Dedifferentiated amniotic fluid mesenchymal stem cell (primary cell): ENCODE measurements around the gene CRTAC1.
A peak's percentile ranks its signal among the peaks of the same experiment; 100 is the strongest.

Experiments
- DNase-seq: peaks from one replicate; pipeline ENCODE4 v3.0.0-alpha.2; 2016; ENCODE audit errors: extremely low spot score

Gene CRTAC1, protein sequence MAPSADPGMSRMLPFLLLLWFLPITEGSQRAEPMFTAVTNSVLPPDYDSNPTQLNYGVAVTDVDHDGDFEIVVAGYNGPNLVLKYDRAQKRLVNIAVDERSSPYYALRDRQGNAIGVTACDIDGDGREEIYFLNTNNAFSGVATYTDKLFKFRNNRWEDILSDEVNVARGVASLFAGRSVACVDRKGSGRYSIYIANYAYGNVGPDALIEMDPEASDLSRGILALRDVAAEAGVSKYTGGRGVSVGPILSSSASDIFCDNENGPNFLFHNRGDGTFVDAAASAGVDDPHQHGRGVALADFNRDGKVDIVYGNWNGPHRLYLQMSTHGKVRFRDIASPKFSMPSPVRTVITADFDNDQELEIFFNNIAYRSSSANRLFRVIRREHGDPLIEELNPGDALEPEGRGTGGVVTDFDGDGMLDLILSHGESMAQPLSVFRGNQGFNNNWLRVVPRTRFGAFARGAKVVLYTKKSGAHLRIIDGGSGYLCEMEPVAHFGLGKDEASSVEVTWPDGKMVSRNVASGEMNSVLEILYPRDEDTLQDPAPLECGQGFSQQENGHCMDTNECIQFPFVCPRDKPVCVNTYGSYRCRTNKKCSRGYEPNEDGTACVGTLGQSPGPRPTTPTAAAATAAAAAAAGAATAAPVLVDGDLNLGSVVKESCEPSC

DNA sequence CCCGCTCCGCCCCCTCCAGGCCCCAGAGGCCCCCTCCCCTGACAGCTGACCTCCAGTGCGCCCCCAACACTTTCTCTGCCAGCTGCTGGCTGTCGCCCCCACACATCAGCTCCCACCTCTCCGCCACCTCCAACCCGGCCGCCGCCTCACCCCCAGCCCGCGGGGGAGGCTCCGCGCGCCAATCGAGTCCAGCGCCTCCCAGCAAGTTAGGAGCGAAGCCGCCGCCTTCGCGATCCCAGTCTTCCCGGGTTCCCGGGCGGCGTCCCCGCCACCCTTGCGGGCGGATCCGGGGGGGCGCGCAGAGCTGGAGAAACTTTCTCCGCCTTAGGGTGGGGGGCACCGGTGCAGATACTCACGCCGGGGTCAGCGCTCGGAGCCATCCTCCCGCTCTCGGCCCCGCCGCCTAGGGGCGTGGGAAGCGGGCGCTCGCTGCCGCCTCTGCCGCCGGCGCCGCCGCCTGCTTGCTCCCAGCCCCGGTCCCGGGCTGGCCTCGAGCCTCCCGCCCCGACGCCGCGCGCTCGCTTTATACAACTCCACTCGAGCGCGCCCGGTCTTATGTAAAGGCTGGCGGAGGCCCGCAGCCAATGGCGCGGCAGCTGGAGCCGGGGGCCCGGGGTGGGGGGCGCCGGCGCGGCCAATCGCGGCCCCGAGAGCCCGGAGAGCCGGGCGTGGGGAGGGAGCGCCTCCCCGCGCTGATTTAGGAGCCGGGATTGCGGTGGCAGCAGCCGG, at the start of gene CRTAC1:
TSS of gene CRTAC1 (minus strand) at position 529 of the 729 bp plus-strand sequence. CDS start at position 380, 149 bp downstream.
- no peak for DNase-seq

DNA sequence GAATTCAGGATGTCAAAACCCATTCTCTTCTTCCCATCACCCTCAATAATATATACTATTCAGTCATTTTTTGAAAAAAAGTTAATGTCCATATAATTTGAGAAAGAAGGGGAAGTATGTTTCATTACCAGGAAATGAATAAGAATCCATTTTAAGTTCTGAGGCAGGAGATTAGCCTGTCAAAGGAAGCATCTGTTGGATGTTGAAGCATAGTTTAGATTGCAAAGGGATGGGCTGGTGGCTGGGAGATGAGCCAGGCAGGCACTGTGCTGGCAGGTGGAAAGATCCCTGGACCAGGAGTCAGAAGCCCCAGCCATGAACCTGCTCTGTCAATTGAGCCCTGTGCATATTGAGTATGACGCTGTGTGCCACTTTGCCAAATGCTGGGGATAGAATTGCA, 48.4 kb upstream of the CRTAC1 start:
- no peak for DNase-seq

DNA sequence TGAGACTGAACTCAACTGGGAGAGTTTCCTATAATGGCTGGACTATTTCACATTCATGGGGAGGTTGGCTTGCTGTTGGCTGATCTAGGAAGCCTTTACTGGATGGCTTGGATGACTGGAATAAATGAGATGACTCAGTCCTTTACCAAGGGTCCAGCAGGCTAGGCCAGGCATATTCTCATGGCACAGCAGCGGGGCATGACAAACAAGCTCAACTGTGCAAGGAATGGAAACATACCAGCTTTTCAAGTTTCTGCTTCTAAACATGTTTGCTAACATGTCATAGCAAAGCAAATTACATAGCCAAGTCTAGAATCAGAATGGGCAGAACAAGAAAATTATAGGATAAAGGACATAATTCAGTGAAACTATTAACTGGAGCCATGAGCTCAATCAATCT, 46.8 kb upstream of the CRTAC1 start:
- no peak for DNase-seq

DNA sequence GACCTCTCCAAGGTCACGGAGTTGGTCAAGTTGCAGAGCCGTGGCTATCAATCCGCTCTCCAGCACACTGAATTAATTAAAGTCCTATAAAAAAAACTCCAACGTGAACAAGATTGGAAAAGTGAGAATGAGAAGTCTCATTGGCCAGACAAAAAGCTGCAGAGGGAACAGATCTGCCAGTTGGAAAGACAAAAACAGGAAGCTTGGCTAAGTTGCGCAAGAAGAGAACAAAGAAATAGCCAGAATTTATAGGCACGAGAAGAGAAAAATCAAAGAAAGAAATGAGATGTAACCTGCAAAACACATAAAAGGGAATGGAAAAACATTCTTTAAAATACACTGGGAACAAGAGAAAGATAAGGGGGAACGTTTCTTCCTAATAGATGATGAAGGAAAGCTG, 45.7 kb upstream of the CRTAC1 start:
- no peak for DNase-seq

DNA sequence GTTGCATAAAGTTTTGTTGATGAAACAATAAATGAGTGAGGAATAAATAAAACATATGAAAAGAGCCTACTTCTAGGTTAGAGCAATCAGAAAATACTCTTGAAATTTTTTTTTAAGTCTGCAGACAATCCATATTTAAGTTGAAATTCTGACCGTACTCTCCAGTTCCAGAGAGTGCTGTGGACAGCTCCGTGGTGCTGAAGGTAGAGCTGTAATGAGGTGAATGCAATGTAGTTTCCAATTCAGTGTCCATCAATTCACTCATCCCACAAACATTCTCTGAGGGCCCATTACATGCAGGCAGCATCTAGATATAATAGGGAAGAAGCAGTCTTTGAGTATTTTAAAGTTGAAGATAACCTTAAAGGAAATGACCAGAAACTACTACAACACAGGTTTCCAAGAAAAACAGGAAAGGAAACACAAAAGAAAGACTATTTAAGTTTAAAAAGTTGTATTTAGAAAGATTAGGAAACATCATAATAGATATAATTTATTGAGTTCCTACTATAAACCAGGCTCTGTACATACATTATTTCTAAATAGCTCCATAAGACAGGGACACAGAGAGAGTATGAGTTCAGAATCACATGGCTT, 44.0 kb upstream of the CRTAC1 start:
- DNase-seq = no peak

DNA sequence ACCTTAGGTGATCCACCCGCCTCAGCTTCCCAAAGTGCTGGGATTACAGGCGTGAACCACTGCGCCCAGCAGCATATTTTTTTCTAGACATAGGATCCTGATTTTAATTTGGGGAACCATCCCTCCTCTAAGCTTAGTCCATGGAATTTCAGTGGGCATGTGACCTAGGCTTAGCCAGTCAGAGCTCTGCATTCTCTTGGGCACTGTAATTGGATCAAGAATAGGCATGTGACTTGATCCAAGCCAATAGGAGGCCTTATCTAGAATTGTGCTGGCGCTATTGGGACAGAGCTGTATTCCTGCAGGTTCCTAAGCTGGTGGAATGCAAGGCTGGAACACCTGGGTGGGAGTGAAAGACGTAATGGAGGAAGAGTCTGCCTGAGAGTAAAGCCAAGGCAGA, 36.7 kb upstream of the CRTAC1 start:
- no peak for DNase-seq

DNA sequence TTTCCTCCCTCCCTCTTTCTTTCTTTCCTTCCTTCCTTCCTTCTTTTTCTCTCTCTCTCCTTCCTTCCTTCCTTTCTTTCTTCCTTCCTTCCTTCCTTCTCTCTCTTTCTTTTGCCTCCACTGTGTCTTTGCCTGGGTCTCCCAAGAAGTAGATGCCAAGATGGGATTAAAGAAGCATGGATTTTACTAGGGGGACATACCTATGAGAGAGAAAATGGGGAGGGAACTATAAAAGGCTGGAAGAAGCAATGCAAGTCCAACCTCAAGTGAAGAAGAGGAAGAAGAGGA, 33.3 kb upstream of the CRTAC1 start:
- DNase-seq = no peak

DNA sequence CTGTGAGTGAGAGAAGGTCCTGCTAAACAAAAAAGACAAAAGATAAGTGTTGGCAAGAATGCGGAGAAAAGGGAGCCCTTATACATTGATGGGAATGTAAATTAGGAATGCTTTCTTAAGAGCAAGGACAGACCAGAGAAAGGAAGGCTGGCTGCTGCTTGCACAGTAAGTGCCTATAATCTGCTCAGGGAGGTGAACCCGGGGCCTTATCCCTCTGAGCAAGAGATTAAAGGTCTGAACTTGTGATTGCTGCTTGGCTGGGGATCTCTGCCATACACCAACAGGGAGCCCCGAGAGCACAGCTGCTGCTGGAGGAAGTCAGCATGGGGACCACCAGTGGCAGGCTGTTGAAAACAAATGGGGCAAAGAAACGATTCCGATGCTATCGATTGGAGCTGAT, 32.0 kb upstream of the CRTAC1 start:
- no peak for DNase-seq

DNA sequence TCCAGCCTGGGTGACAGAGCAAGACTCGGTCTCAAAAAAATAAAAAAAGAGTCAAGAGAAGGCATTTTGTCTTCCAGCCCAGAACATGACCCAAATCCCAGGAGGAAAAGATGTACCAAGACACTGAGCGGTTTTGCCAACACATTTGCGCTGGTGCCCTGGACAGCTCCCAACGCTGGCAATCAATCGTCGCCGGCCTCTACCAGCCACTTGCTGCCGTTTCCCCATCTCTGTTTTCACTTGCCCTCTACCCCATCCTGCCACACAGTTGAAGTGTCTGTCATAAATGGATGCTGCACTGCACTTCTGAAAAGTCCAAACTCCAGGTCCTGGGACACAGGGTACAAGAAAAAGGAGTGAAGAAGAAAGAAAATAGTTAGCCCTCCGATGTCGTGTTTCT, 29.7 kb upstream of the CRTAC1 start:
- DNase-seq = no peak

DNA sequence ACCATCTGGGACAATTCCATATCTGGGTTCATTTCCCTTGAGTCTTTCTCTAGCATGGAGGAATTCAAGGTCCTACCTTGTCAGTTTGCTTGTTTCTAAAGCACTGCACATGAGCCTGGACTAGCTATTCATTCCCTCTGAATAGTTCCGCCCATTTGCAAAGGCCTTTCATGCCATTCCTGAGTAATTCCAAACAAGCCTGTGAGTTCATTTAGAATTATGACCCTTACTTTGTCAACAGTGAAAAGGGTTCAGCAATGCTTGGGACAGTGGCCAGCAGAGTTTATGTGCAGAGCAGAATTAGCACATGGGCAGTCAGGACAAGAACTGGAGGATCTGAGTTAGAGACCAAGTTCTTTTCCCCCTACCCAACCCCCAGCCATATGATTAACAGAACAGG, 27.9 kb upstream of the CRTAC1 start:
- DNase-seq = no peak

DNA sequence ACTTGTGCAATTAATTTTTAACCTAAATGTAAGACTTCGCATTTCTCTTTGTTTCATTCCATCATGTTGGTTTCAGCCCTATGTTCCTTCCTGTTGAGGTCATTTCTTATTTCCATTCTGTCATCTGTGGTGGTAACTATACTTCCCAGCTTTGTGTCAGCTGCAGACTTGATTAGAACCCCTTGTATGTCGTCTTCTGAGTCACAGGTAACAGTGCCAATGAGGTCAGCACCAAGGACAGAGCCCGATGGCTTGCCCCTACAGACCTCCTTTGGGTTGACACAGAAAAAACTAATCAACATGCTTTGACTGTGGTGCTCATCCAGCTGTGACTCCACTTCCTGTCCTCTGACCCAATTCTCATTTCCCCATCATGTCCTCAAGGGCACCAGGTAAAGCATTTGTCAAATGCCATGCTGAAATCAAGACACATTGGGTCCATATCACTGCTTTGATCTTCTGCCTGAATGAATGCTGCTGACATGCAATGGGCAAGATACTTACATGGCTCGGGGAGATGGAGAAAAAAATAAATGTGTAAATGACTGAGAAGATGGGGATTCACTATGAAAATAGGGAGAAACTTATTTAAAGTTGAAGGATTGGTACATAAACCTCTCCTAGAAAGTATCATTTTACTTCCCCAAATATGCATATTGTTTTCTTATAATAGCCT, 25.6 kb upstream of the CRTAC1 start:
- no peak for DNase-seq

DNA sequence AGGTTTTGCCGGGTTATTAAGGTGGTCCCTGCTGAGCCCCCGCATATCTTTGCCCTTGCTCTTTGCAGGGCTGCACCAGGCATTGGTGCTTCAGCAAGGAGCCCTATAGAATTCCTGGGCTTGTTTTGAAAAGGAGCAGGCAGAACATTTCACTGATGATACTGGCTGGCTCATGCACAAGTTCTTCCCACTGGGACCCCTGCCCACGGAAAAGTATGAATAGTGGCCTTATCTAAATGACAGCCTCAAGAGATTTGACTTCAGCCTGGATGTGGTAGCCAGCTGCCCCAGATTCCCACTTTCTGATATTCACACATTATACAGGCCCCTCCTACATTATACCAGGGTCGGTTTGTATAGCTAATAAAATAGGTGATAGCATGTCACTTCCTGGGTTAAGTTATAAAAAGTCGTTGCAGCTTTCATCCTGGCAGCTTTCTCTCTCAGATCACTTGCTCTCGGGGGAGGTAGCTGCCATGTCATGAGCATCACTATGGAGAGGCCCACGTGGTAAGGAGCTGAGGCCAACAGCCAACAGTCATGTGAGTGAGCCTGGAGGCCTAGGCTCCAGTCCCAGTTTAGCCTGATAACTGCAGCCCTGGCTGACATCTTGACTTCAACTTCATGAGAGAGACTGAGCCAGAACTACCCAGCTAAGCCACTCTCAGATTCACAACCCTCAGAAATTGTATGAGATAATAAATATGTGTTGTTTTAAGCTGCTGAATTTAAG, 16.8 kb upstream of the CRTAC1 start:
- DNase-seq = no peak

DNA sequence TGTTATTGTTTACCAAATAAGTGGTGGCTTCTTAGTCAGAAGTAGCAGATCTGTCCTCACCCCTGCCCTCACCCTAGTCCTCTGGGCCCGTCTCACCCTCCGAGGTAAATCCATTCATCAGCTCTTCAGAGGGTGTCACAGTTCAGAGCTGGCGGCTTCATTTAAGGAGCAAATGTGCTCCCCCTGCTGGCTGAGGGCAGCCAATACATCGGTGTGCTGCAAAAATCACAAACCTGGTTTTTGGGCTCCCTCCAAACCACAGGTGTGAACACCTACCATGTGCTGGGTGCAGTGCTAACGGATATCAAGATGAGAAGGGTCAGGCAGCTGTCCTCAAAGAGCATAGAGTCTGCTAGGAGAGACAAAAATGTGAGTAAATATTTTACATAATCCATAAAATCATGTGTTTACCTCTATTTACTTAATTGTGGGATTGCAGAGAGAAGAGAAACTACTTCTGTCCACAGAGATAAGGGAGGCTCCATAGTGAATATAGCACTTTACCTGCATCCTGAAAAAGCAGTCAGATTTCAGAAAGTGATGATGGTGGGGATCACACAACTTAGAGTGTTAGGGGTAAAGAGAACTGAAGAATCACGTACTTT, 15.5 kb upstream of the CRTAC1 start:
- DNase-seq = peak; percentile 37

DNA sequence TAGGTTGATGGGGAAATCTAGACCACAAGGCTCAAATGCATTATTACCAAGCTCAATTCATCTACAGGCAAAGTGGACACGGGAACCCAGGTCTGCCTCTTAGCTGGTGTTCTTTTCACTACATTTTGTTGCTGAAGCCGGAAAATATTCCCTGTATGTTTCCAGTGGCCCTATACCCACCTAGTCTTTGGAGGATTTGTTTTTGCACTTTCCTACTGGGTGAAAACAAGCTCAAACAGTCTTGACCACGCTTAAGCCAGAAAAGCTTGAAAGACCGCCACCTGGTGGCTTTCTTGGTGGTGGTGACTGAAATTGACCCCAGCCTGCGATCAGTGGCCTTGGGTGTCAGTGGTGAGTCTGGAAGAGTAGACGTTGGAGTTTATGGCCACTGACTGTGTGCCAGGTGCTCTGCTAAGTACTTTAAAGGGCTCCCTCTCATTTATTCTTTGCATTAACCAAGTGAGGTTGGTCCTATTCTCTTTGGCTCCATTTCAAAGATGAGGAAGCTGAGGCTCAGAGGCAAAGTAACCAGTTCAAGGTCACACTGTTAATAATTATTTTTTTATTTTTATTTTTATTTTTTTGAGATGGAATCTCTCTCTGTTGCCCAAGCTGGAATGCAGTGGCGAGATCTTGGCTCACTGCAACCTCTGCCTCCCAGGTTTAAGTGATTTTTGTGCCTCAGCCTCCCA, 11.1 kb upstream of the CRTAC1 start:
- DNase-seq = no peak

DNA sequence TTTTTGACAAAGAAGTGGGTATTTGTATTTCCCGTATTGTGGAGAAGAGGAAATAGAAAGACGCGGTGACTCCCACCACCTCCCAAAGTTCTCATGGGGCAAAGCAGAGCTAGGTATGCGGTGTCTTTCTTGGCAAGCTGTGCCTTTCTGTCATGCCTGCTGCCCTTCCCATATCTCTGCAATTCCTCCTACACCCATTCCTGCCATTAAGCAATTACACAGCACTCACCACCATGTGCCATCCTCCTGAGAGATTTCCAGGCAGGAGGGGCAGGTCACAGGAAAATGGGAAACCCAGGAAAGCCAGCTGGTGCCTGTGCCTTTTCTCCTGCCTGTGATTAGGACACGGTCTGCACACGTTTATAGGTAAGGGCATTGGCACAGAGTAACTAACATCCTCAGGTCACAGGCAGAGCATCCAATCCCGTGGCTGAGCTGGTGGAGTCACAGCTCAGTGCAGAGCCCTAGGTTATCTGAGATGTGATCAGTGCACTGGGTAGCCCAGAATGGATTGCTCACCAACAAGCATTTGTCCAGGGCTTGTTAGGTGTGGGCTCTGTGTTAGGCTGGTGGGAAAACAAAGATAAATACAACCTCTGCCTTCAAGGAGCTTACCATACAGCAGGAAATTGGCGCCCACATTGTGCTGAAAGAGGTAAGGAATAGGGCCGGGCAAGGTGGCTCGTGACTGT, 9.4 kb upstream of the CRTAC1 start:
- DNase-seq = no peak

DNA sequence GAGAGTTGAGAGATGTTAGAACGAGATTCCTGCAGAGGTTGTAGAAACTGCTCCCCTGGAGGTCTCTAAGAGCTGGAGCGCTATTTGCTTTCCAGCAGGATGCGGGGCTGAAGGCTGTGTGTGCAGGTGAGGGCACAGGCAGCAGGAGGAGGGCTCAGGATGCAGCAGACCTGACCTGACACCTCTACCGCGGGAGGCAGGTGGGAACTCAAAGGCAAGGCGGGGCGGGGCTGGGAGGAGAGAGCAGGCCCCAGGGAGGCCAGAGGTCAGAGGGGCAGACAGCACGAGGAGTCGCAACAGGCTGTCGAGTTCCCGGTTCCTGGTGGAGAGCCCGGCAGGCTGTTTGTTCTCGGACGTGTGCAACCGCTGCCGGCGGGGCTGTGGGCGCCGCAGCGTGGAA, 7.9 kb upstream of the CRTAC1 start:
- no peak for DNase-seq

DNA sequence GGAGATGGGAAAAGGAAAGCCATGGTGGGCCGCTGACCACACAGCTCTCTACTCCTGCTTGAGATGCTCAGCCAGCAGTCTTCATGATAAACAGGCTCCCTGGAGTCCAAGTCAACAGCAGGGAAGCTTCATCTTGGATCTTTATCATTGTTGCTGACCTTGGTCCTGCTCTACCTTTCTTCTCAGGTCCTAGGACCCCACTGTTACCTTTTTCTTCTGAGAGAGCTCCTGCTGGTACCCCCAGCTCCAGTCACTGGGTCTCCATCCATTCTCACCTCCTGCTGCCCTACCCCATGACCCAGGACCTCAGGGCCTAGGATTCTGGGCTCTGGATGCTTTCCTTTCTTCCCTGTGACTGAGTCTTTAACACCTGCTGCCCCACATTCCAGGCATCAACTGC, 5.2 kb upstream of the CRTAC1 start:
- no peak for DNase-seq

DNA sequence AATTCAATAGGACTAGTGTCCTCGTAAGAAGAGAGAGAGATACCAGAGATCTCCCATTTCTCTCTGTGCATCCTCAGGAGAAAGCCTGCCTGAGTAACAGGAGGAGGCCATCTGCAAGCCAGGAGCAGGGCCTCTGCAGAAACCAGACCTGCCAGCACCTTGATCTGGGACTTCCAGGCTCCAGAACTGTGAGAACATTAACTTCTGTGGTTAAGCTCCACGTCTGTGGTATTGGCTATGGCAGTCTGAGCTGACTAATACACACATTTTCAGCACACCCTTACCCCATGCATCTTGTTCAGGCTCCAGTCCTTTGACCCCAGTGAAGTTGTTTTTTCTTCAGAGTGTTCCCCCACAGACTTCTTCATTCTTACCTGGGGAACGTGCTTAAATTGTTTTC, 3.1 kb upstream of the CRTAC1 start:
- no peak for DNase-seq

DNA sequence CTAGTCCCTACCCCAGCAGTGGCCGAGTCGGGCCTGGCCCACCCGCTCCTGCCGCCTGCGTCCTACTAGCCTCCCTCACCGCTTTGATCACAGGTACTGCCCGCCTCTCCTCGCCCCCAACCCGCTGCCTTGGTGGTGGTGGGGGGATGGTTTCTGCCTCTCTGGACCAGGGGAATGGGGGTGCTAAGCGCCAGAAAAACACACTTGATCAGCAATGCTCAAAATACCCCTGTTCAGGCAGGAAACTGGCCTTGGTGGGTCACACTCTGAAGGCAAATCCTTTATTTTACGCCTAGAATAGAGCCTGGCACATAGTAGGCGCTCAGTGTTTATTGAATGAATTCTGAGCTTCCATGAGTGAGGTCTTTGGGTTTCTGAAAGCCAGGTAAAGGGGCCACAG, 1.0 kb upstream of the CRTAC1 start:
- DNase-seq = no peak

DNA sequence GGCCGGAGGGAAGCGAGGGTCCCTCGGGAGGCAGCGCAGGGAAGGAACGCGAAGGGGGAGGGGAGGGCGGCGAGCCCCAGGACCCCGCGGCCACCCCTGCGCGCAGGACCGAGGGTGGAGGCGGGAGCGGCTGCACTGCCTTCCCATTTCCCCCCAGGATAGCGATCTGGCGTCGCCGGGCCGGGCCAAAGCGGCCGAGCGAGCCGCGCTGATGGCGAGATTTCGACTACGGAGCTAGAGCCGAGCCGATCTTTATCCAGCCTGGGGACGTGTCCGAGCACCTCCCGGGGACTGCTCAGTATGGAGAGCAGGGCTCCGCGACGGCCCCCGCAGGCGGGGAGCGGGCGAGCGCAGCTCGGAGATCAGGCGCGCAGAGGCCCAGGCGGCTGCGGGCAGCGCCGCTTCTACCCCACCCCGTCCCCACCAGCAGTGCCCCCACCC, 590 bp upstream of the CRTAC1 start:
- no peak for DNase-seq
